DMS114 treated with DMSO at 0.1 percent for 48 hours (cell line): Measurements from ENCODE around the gene GYPB.
"Not testable (repeated sequence)": the region's sequence is repeated elsewhere in the genome, so short reads cannot be mapped to it uniquely, and the experiment has no call there.

ENCODE experiments used
- DNase-seq: peaks from one replicate; lab custom pipeline; 2025; ENCODE audit not compliant: unreplicated experiment; lab: John Stamatoyannopoulos, UW

GYPB gene

DNA sequence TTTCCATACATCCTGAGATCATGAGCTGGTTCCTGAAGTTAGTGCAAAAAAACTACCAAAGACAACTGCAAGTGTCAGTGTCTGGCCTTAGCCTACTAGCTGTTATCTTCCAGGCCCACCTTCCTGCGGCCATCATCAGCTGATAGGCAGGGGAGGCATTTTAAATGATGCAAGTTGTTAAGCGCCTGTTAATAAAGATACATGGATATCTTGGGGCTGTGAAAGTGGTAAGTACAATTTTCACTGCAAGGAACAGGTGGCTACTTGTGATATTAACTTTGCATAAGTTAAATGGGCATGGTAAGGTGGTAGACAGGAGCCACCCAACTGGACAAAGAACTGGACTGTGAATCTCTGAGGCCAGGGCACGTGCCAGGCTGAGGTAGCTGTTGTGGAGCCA, at the start of gene GYPB:
Gene GYPB (minus strand): TSS at position 104 of the 400 bp plus-strand sequence. CDS start 93 bp downstream, at position 11.
- not testable (repeated sequence) for DNase-seq

DNA sequence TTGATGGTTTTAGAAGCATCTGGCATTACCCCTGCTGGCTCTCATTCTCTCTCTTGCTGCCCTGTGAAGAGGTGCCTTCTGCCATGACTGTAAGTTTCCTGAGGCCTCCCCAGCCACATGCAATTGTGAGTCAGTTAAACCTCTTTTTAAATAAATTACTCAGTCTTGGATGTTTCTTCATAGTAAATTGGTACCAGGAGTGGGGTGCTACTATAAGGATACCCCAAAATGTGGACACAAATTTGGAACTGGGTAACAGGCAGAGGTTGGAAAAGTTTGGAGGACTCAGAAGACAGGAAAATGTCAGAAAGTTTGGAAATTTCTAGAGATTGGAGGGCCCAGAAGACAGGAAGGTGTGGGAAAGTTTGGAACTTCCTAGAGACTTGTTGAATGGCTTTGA, 42.4 kb upstream of the GYPB start:
- not testable (repeated sequence) for DNase-seq

DNA sequence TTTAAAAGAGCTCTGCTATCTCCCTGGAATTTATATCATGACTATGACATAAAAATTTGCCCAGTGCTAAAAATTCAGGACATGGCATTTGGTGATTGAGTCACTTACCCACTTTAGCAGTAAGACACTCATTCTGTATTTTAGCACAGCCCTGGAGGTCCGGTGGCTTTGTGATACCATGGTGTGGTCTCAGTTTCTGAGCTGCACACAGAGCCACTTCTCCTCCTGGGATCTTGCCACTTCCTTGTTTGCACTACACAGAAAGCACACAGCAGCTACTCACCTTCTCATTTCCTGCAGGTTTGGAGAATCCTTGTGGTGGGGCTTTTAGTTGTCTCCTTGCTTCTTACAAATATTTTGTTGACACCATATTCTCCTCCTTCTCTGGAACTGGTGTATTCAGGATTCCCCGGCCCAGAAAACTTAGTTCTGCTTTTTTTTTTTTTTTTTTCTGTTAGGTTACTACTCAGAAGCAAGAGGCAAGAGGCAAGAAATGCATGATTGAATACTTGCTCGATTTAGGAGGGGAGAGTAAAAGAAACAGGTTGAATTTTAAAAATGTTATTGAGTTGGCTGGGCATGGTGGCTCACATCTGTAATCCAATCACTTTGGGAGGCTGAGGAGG, 41.2 kb upstream of the GYPB start:
- not testable (repeated sequence) for DNase-seq

DNA sequence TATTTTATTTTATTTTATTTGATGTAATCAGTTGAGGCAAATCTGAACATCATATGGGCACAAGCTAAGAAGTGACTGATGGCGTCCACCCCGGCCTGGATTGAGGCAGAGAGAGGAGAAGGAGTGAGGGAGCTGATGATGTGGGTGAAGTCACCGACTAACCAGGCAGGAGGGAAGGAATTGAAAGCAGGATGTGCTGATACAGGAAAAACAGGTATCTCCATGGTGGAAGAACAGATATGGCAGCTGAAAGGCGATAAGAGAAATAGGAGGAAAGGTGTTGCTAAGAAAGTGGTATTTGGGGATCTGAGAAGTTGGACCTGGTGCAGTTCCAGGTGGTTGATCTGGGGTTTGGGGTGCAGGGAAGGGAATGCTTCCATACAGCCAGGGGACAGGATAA, 37.6 kb upstream of the GYPB start:
- no peak for DNase-seq

DNA sequence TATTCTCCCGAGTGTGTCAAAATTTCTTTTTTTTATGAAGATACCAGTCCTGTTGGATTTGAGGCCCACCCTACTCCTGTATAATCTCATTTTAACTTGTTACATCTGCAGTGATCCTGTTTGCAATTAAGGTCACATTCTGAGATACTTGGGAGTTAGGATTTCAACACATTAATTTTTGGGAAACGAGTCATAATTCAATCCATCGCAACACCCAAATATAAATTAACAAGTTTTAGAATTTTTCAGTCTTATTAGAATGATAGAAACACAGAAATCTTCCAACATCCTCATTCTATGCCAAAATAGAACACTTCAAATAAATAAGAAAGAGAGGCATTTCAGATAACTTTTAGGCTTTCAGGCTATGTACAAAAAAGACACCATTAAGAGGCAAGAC, 36.2 kb upstream of the GYPB start:
- not testable (repeated sequence) for DNase-seq

DNA sequence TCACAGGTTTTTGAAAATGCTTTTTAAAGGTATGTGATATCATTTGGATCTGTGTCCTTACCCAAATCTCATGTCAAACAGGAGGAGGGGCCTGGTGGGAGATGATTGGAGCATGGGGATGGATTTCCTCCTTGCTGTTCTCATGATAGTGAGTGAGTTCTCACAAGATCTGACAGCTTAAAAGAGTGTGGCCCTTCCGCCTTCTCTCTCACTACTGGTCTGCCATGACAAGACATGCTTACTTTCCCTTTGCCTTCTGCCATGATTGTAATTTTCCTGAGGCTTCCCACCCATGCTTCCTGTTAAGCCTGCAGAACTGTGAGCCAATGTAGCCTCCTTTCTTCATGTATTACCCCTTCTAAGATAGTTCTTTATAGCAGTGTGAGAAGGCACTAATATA, 32.3 kb upstream of the GYPB start:
- not testable (repeated sequence) for DNase-seq

DNA sequence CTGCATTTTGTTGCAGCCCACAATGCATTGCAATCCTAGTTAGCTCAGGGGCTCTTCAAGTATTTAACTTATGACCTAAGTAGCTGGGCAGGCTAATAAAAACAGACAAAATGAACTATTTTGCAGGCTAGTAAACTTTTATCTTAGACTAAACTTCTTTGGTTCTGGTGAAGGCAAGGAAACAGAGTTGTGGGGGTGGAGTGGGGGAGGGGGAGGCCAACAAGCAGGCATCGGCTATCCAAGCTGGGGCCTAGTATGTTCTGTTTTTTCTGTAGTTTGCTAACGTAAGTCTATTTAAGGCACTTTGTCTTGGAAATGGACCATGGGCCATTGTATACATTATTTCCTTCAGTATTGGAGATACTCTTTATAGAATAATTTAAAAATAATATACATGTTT, 31.5 kb upstream of the GYPB start:
- DNase-seq: not testable (repeated sequence)

DNA sequence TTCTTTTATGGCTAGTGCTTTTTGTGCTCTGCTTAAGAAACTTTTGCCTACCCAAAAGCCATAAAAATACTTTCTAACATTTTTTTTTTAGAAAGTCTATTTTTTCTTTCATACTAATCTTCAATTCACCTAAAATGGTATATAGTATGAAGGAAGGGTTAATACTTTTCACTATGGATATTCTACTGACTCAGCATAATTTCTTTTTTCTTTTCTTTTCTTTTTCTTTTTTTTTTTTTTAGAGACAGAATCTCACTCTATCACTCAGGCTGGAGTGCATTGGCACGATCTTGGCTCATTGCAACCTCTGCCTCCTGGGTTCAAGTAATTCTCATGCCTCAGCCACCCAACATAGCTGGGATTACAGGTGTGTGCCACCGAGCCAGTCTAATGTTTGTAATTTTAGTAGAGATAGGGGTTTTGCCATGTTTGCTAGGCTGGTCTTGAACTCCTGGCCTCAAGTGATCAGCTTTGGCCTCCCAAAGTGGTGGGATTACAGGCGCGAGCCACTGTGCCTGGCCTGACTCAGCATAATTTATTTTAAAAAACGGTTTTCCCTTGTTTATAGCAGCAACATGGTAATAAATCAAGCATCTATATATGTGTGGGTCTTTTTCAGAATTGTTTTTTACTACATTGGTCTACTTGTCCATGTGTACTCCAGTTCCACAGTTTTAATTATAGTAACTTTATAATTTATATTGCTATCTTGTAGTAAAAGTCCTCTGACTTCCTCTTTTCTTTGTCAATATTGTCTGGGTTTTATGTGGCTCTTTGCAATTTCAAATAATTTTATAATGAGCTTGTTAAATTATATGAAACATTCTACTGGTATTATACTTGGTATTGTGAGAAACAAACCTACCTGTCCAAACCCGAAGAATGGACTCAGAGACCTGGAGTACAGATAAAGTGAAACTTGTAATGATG, 30.6 kb upstream of the GYPB start:
- not testable (repeated sequence) for DNase-seq

DNA sequence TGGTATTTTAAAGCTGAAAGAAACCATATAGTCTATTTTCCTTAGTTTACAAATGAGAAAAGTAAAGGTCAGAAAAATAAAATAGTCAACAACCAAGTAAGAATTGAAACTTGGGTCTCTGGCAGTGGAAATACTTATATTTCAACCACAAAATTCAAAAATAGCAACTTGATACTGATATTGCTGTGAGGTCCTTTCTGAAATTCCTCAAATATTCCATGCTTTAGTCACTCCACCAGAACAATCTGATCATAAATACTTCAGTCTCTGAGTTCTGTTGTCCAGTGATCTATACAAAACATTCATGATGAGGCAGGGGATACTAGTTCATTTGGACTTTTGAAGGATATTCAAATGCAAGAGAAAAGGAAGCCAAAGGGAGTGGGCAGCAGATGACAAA, 25.8 kb upstream of the GYPB start:
- not testable (repeated sequence) for DNase-seq

DNA sequence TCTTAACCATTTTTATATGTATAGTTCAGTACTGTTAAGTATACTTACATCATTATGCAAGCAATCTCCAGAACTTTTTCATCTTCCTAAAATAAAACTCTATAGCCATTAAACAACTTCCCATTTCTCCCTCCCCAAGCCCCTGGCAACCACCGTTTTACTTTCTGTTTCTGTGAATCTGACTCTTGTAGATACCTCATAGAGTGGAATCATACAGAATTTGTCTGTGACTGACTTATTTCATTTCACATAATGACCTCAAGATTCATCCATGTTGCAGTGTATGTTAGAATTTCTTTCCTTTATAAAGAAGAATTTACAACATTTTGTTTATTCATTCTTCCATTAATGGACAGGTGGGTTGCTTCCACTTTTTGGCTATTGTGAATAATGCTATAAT, 13.4 kb upstream of the GYPB start:
- DNase-seq: not testable (repeated sequence)

DNA sequence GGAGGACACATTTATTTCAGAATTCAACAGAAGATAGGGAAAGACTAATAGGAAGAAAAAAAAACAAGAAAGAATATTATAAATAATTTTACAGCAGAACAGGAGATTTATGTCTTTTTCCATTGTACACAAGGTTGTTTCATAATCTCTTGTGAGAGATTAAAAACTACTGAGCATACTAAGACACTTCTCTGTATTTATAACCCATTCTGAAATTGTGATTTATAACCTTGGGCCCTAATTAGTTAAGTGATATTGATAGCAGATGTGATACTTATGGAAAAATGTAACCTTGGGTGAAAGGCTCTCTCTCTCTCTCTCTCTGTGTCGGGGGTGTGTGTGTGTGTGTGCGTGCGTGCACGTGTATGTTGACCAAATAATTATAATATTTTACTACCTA, 12.7 kb upstream of the GYPB start:
- DNase-seq: not testable (repeated sequence)

DNA sequence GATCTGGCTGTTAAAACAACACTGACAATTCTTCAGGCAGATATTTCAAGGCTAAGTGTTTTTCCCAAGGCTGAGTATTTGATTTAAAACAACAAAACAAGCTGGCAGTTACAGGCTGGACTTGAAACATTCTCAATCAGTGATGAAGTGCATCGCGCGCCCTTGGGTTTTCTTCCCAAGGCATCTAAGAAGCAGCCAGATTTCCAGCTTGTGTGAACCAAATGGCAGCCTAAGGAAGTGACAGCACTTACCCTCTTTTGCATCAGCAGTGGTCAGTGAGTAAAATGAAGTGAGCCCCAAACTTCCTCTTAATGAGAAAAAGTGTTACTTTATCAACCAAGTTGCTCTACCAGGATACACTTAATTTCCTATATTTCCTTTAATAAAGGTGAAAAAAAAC, 12.2 kb upstream of the GYPB start:
- not testable (repeated sequence) for DNase-seq

DNA sequence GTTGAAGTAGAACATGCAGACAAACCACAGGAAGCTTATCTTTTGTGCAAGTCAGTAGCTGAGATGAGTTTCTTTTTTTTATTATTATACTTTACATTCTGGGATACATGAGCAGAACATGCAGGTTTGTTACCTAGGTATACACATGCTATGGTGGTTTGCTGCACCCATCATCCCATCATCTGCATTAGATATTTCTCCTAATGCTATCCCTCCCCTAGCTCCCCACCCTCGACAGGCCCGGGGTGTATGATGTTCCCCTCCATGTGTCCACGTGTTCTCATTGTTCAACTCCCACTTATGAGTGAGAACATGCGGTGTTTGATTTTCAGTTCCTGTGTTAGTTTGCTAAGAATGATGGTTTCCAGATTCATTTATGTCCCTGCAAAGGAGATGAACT, 11.5 kb upstream of the GYPB start:
- not testable (repeated sequence) for DNase-seq

DNA sequence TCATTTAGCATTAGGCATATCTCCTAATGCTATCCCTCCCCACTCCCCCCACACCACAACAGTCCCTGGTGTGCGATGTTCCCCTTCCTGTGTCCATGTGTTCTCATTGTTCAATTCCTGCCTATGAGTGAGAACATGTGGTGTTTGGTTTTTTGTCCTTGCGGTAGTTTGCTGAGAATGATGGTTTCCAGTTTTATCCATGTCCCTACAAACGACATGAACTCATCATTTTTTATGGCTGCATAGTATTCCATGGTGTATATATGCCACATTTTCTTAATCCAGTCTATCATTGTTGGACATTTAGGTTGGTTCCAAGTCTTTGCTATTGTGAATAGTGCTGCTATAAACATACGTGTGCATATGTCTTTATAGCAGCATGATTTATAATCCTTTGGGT, 7.5 kb upstream of the GYPB start:
- DNase-seq: not testable (repeated sequence)

DNA sequence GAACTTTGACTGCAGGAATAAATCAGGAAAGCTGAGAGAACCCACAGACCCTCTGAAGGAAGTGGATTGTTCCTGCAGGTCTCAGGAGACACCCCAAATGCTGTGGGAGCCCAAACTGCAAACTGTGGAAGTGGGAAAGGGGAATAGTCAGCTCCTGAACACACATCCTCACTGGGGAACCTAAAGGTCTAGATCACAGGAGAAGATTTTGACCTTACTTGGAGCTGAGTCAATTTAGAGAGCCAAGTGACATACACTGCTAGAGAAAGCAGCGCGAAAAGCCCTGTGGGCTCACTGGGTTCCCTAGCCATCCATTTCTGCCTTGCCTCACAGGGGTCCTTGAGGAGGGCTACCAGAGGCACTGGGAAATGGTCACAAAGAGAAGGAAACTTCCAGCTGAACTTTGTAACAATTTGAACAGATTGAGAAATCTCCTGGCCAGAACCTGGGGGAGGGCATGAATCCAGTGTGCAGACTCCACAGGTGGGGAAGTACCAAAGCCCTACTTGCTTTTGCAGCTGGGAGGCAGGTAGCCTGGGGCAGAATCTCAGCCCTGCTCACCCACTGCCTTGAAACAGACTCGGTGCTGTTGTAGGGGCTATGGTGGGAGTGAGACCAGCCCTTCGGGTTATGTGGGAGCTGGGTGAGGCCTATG, 5.3 kb upstream of the GYPB start:
- DNase-seq: not testable (repeated sequence)

DNA sequence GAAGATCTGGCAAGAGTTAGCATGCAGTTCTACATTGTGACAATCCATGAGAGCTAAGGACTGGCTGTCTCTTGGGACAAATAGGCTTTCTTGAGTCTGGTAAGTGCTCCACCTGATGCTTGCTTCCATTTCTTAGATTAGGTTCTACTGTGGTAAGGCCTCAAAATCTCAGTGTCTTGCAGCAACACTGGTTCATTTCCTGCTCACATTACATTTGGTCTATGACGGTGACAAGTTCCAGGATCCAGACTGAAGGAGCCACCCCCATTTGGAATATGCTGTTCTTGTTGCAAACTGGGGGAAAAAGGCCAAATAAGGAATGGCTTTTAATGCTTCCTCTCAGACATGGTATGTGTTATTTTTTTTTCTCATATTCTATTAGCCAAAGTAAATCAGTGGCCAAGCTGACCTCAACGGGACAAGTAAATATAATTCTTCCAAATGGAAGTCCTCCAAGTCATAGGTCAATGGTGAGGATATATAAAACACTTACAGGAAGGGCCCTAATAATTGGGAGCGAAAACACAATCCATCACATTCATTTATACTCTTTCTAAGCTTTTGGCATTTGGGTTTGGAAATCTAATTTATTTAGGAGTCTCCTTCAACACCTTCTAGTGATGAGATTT, 3.7 kb upstream of the GYPB start:
- DNase-seq: not testable (repeated sequence)

DNA sequence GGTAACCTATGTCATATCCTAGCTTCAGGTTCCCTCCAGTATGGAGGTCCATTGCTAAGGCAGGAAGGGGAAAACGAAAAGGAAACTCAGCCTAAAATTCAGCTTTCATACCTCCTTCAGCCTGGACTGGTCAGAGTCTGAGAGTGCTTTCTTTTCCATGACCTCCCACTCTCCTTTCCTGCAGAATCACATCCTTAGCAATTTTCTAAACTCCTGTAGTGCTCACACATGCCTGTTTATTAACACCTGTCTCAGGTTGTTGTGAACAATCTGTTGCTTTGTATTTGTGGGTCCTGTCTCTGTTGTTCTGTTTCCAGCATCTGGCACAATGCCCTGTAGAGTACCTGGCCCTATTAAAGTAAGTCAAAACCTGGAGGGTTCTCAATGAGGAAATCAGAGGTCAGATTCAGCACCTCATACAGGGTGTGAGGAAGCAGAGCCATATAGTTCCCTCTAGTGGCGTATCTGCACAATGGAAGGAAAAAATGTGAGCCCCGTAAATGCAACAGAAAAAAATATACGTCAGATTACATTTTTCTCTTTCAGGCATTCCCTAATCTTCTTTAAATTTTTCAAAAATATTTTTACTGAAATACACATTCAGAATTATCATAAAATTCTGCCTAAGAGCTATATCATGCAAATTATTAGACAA, 2.3 kb upstream of the GYPB start:
- DNase-seq: not testable (repeated sequence)

DNA sequence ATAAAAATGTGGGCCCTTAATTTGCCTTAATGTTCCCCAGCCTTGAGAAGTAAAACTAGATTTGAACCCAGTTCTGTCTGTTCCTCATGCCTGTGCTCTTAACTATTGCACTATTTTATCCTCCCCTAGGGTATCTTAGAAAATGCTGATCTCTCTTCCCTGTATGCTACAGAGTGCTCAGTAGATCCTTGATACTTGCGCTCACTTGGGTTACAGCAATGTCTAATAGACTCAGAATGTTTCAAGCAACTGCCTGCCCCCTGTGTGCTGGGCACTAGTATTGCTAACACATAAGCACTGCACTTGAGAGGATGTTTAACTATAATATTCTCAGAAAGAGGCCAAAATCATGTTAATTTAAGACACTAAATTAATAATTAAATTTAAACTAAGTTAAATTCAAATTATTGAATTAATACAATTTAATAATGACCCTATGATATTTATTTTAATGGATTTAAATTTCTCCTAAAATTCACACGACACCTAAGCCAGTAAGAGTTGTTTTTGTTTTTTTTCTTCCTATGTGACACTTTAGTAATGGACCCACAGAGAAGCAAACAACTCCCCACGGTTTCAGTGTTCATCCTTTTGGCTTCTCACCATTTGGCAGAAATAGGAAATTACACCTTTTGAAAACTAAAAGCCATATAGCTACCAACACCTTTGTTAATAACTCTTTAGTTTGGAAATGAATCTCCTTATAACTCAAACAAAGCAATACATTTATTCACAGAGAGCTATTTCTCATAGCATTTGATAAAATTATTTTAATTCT, 768 bp downstream of the GYPB start:
- DNase-seq: not testable (repeated sequence)

DNA sequence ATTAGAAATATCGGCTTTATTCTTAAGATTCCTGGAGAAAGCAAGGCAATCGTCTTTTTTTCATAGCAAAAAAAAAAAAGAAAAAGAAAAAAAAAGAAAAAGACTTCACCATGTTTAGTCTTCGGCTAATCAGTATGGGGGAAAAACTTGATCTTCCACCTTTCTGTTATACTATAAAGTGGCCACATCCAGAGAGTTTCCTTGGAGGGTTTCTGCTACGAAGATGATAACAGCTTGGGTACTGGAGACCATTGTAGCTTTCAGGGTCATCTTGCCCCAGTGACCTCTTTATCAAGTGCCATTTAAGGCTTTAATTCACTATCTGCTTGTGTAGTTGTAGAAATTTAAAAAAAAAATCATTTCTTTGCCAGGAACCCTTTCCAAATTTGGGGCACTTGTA, 1.9 kb downstream of the GYPB start:
- DNase-seq: not testable (repeated sequence)

DNA sequence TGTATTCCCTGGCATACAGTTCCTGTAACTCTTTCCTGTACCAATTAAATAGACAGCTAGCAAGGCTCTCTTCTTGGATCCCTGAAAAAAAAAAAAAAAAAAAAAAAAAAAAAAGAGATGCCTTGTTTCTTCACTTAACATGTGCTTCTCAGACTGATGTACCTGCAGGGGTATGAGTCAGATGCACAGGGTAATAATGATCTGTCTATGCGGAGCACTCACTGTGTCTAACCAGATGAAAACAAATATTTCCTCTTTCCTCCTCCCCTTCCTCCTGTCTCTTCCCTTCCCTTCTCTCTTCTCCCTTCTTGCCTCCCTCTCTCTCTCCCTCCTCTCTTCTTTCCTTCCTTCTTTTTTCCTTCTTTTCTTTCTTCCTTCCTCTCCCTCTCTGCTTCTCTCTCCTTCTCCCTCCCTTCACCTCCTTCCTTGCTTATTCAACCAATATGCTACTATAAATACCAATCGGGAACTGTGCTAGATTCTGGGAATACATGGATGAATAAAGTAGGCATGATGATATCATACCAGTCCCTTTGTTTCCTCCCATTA, 3.0 kb downstream of the GYPB start:
- not testable (repeated sequence) for DNase-seq
